GM23338 (cell line): ENCODE results near the gene NR4A1. TPM values are rescaled to one million over a fixed set of nuclear protein-coding genes. Genes with fewer than 3 reads are reported as not detected.

Source experiments
- ATAC-seq: fragments of 200-7000 bp; cut with Tn5 transposase; 3 replicates; pipeline ENCODE4 v1.9.1; 2020
- DNase-seq: peaks from one replicate; pipeline ENCODE4 v3.0.0-alpha.2; 2015; ENCODE audit warnings: low spot score
- H2AFZ ChIP-seq: fragments of 200-600 bp; sonication (generic); 2 replicates; pipeline ENCODE4 v1.8.0; 2016; ENCODE audit warnings: antibody characterized with exemption, mild to moderate bottlenecking, moderate library complexity
- H3F3A ChIP-seq: fragments of 200-600 bp; sonication (generic); replicated peaks from 2 replicates; pipeline ENCODE4 v1.8.0; 2017; ENCODE audit warnings: antibody characterized with exemption, mixed run types, low read depth
- H3K27ac ChIP-seq: fragments of 200-600 bp; sonication (generic); 2 replicates; pipeline ENCODE4 v1.6.1; 2016; ENCODE audit warnings: low read depth
- H3K27me3 ChIP-seq: fragments of 200-600 bp; sonication (generic); 2 replicates; pipeline ENCODE4 v1.8.0; 2016; ENCODE audit warnings: mild to moderate bottlenecking, mixed run types, moderate library complexity; ENCODE audit not compliant: insufficient read depth
- H3K36me3 ChIP-seq: fragments of 200-600 bp; sonication (generic); 2 replicates; pipeline ENCODE4 v1.8.0; 2016; ENCODE audit warnings: mild to moderate bottlenecking; ENCODE audit not compliant: insufficient read depth
- H3K4me1 ChIP-seq: fragments of 200-600 bp; sonication (generic); 2 replicates; pipeline ENCODE4 v1.8.0; 2016; ENCODE audit warnings: mild to moderate bottlenecking, moderate library complexity; ENCODE audit not compliant: insufficient read depth
- H3K4me2 ChIP-seq: fragments of 200-600 bp; sonication (generic); 2 replicates; pipeline ENCODE4 v1.7.1; 2017; ENCODE audit warnings: mixed run types
- H3K4me3 ChIP-seq: fragments of 200-600 bp; sonication (generic); 2 replicates; pipeline ENCODE4 v1.6.1; 2016; ENCODE audit warnings: mixed run types
- H3K79me2 ChIP-seq: fragments of 200-600 bp; sonication (generic); replicated peaks from 2 replicates; pipeline ENCODE4 v1.8.0; 2017; ENCODE audit warnings: mild to moderate bottlenecking; ENCODE audit not compliant: insufficient read depth
- H3K9me2 ChIP-seq: fragments of 200-600 bp; sonication (generic); 2 replicates; pipeline ENCODE4 v1.8.0; 2017; ENCODE audit not compliant: insufficient read depth
- H4K20me1 ChIP-seq: fragments of 200-600 bp; sonication (generic); replicated peaks from 2 replicates; pipeline ENCODE4 v1.8.0; 2017; ENCODE audit warnings: mild to moderate bottlenecking; ENCODE audit not compliant: insufficient read depth
- H3K27ac Mint-ChIP-seq: 2 replicates; pipeline ENCODE4 v1.8.0; 2020; ENCODE audit warnings: inconsistent platforms, mild to moderate bottlenecking, moderate library complexity, mixed read lengths
- H3K27me3 Mint-ChIP-seq: 3 replicates; pipeline ENCODE4 v1.8.0; 2022; ENCODE audit warnings: low read depth, mild to moderate bottlenecking, moderate library complexity, mixed read lengths, inconsistent platforms; ENCODE audit not compliant: insufficient read depth, poor library complexity
- H3K36me3 Mint-ChIP-seq: 3 replicates; pipeline ENCODE4 v1.8.0; 2021; ENCODE audit warnings: low read depth, mild to moderate bottlenecking, inconsistent platforms, moderate library complexity, mixed read lengths
- H3K4me1 Mint-ChIP-seq: 3 replicates; pipeline ENCODE4 v1.8.0; 2020; ENCODE audit warnings: mild to moderate bottlenecking, inconsistent platforms, mixed read lengths
- H3K4me3 Mint-ChIP-seq: 3 replicates; pipeline ENCODE4 v1.8.0; 2021; ENCODE audit warnings: moderate library complexity, mild to moderate bottlenecking, inconsistent platforms, mixed read lengths
- H3K9me3 Mint-ChIP-seq: 3 replicates; pipeline ENCODE4 v1.8.0; 2020; ENCODE audit warnings: moderate library complexity, mild to moderate bottlenecking, inconsistent platforms, mixed read lengths
- CREB1 ChIP-seq: fragments of 250-450 bp; sonication (Bioruptor Pico); IDR thresholded peaks from 2 replicates; pipeline ENCODE4 v1.5.0; 2020; ENCODE audit warnings: low read depth, mild to moderate bottlenecking, moderate library complexity
- CTCF ChIP-seq, 2 experiments: fragments of 200-600 bp in 1 of 2; sonication (generic) in 1 of 2; conservative IDR thresholded peaks; 2 replicates each; pipeline versions ENCODE4 v1.5.1 to v1.6.1; 2016 to 2017; ENCODE audit warnings: antibody characterized with exemption in 2 of 2, low read depth in 2 of 2, mild to moderate bottlenecking in 2 of 2, moderate library complexity in 1 of 2
- ETS1 ChIP-seq: IDR thresholded peaks from 2 replicates; pipeline ENCODE4 v1.6.1; 2016; ENCODE audit warnings: antibody characterized with exemption
- EZH2 ChIP-seq: fragments of 200-600 bp; sonication (generic); IDR thresholded peaks from one replicate; pipeline ENCODE4 v1.8.0; 2017; ENCODE audit warnings: antibody characterized with exemption, mild to moderate bottlenecking, low read depth; ENCODE audit not compliant: unreplicated experiment
- EZH2phosphoT487 ChIP-seq: fragments of 200-600 bp; sonication (generic); IDR thresholded peaks from one replicate; pipeline ENCODE4 v1.8.1; 2018; ENCODE audit warnings: antibody characterized with exemption; ENCODE audit not compliant: unreplicated experiment
- JUNB ChIP-seq: IDR thresholded peaks from one replicate; pipeline ENCODE4 v1.6.1; 2016; ENCODE audit warnings: antibody characterized with exemption; ENCODE audit not compliant: unreplicated experiment
- NANOG ChIP-seq: IDR thresholded peaks from 2 replicates; pipeline ENCODE4 v1.6.1; 2016; ENCODE audit warnings: antibody characterized with exemption, borderline replicate concordance
- POLR2AphosphoS5 ChIP-seq: IDR thresholded peaks from 2 replicates; pipeline ENCODE4 v1.6.1; 2016; ENCODE audit warnings: antibody characterized with exemption, low read depth
- REST ChIP-seq: IDR thresholded peaks from one replicate; pipeline ENCODE4 v1.6.1; 2018; ENCODE audit warnings: antibody characterized with exemption; ENCODE audit not compliant: unreplicated experiment
- STAT1 ChIP-seq: IDR thresholded peaks from one replicate; pipeline ENCODE4 v1.6.1; 2016; ENCODE audit warnings: antibody characterized with exemption; ENCODE audit not compliant: unreplicated experiment
- ZNF114 ChIP-seq: fragments of 250-450 bp; sonication (Bioruptor Pico); IDR thresholded peaks from 2 replicates; pipeline ENCODE4 v1.5.0; 2020; ENCODE audit warnings: mild to moderate bottlenecking, moderate library complexity
- ZNF331 ChIP-seq: fragments of 250-450 bp; sonication (Bioruptor Pico); IDR thresholded peaks from 2 replicates; pipeline ENCODE4 v1.5.0; 2020; ENCODE audit warnings: low read depth, mild to moderate bottlenecking, moderate library complexity
- polyA plus RNA-seq: library from polyadenylated mRNA; unstranded; fragments of >200 nt; fragmentation: Nextera tagmentation; extraction: Ambion mirVana; gene quantifications from 2 replicates; pipeline ENCODE4 v1.2.1, GENCODE V29; 2016
- total RNA-seq: library from RNA; depleted of rRNA; stranded (reverse); fragments of >200 nt; shearing (Covaris generic); gene quantifications from 2 replicates; pipeline ENCODE4 v1.2.3, GENCODE V29; 2014
- TF ChIP-seq, protein P1 (sequence below): fragments of 250-450 bp; sonication (Bioruptor Pico); IDR thresholded peaks from 2 replicates; pipeline ENCODE4 v1.5.0; 2020; ENCODE audit warnings: mild to moderate bottlenecking, moderate library complexity

Gene NR4A1
- total and polyA plus RNA-seq, 2 experiments from 2014 or later = 7.5 to 19.1 TPM

GRCh38 chr12:52049688-52050087, 1.6 kb upstream of the NR4A1 start:
- Mint-ChIP-seq H3K9me3 (no peaks in the 10 kb centered on the region; the same call in 2 of the 3 replicates), H3K4me3 (peak overlapping the region; percentile 78), H3K36me3 (peaks cover 3% of the 10 kb centered on the region; the same call in 1 of the 3 replicates), H3K27me3 (peaks cover 34% of the 10 kb centered on the region), H3K27ac (no peak overlapping the region), H3K4me1 (peaks cover 28% of the 10 kb centered on the region)
- Histone ChIP-seq H3K27ac (no peak overlapping the region), H3K27me3 (peaks cover 51% of the 10 kb centered on the region), H2AFZ (no peak overlapping the region), H3K4me1 (peaks cover 18% of the 10 kb centered on the region), H3F3A (peaks cover 2% of the 10 kb centered on the region; the same call in 1 of the 2 replicates), H3K4me3 (no peak overlapping the region), H3K79me2 (no peaks in the 10 kb centered on the region), H4K20me1 (peaks cover 30% of the 10 kb centered on the region), H3K36me3 (no peaks in the 10 kb centered on the region), H3K9me2 (no peaks in the 10 kb centered on the region), H3K4me2 (peak overlapping the region; percentile 98)
- DNase-seq (no peak), ATAC-seq (no peak)
- TF ChIP-seq ETS1 = no peak
- no peak for TF ChIP-seq CTCF (conservative IDR thresholded peaks at IDR 0.05; ENCODE audit: low read depth in 2 of 2)
- TF ChIP-seq ZNF114 (CRISPR knock-in tag) = no peak
- no peak for TF ChIP-seq STAT1
- TF ChIP-seq EZH2phosphoT487 = no peak
- no peak for TF ChIP-seq CREB1 (CRISPR knock-in tag)
- TF ChIP-seq JUNB = no peak
- TF ChIP-seq, protein P1, sequence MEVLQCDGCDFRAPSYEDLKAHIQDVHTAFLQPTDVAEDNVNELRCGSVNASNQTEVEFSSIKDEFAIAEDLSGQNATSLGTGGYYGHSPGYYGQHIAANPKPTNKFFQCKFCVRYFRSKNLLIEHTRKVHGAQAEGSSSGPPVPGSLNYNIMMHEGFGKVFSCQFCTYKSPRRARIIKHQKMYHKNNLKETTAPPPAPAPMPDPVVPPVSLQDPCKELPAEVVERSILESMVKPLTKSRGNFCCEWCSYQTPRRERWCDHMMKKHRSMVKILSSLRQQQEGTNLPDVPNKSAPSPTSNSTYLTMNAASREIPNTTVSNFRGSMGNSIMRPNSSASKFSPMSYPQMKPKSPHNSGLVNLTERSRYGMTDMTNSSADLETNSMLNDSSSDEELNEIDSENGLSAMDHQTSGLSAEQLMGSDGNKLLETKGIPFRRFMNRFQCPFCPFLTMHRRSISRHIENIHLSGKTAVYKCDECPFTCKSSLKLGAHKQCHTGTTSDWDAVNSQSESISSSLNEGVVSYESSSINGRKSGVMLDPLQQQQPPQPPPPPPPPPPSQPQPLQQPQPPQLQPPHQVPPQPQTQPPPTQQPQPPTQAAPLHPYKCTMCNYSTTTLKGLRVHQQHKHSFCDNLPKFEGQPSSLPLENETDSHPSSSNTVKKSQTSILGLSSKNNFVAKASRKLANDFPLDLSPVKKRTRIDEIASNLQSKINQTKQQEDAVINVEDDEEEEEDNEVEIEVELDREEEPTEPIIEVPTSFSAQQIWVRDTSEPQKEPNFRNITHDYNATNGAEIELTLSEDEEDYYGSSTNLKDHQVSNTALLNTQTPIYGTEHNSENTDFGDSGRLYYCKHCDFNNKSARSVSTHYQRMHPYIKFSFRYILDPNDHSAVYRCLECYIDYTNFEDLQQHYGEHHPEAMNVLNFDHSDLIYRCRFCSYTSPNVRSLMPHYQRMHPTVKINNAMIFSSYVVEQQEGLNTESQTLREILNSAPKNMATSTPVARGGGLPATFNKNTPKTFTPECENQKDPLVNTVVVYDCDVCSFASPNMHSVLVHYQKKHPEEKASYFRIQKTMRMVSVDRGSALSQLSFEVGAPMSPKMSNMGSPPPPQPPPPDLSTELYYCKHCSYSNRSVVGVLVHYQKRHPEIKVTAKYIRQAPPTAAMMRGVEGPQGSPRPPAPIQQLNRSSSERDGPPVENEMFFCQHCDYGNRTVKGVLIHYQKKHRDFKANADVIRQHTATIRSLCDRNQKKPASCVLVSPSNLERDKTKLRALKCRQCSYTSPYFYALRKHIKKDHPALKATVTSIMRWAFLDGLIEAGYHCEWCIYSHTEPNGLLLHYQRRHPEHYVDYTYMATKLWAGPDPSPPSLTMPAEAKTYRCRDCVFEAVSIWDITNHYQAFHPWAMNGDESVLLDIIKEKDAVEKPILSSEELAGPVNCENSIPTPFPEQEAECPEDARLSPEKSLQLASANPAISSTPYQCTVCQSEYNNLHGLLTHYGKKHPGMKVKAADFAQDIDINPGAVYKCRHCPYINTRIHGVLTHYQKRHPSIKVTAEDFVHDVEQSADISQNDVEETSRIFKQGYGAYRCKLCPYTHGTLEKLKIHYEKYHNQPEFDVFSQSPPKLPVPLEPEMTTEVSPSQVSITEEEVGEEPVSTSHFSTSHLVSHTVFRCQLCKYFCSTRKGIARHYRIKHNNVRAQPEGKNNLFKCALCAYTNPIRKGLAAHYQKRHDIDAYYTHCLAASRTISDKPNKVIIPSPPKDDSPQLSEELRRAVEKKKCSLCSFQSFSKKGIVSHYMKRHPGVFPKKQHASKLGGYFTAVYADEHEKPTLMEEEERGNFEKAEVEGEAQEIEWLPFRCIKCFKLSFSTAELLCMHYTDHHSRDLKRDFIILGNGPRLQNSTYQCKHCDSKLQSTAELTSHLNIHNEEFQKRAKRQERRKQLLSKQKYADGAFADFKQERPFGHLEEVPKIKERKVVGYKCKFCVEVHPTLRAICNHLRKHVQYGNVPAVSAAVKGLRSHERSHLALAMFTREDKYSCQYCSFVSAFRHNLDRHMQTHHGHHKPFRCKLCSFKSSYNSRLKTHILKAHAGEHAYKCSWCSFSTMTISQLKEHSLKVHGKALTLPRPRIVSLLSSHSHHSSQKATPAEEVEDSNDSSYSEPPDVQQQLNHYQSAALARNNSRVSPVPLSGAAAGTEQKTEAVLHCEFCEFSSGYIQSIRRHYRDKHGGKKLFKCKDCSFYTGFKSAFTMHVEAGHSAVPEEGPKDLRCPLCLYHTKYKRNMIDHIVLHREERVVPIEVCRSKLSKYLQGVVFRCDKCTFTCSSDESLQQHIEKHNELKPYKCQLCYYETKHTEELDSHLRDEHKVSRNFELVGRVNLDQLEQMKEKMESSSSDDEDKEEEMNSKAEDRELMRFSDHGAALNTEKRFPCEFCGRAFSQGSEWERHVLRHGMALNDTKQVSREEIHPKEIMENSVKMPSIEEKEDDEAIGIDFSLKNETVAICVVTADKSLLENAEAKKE (CRISPR knock-in tag) = no peak
- TF ChIP-seq POLR2AphosphoS5 = no peak
- TF ChIP-seq REST = no peak
- TF ChIP-seq ZNF331 (CRISPR knock-in tag) = no peak
- no peak for TF ChIP-seq EZH2
- no peak for TF ChIP-seq NANOG
